BJ (cell line): ENCODE measurements around the gene NLE1. TPM values are rescaled to one million over a fixed set of nuclear protein-coding genes. Genes with fewer than 3 reads are reported as not detected.
A peak's percentile ranks its signal among the peaks of the same experiment; 100 is the strongest.

Source experiments
- CTCF ChIA-PET: fragments of 350-600 bp; formaldehyde crosslinking; extraction: SDS; loops from one replicate; lab custom pipeline; 2021; ENCODE audit warnings: antibody characterized with exemption, inconsistent platforms; lab: Yijun Ruan, JAX
- POLR2A ChIA-PET: fragments of 300-600 bp; sonication (Branson Sonifier 250); formaldehyde crosslinking; extraction: SDS; loops from one replicate; lab custom pipeline; 2021; ENCODE audit warnings: antibody characterized with exemption; lab: Charles Lee
- DNase-seq: peaks from one replicate; pipeline ENCODE4 v3.0.0-alpha.2; 2011; ENCODE audit warnings: low read depth
- H3K27me3 ChIP-seq: 2 replicates; pipeline ENCODE4 v1.6.0; 2011; ENCODE audit warnings: low read length; ENCODE audit not compliant: control insufficient read depth, insufficient read depth
- H3K36me3 ChIP-seq: 2 replicates; pipeline ENCODE4 v1.5.1; 2011; ENCODE audit warnings: low read length; ENCODE audit not compliant: control insufficient read depth, insufficient read depth
- H3K4me3 ChIP-seq: 2 replicates; pipeline ENCODE4 v1.5.1; 2011; ENCODE audit warnings: low read depth, mild to moderate bottlenecking, control low read depth, low read length
- polyA plus RNA-seq: library from polyadenylated mRNA; depleted of rRNA; stranded (reverse); fragments of >200 nt; gene quantifications from 2 replicates; pipeline ENCODE4 v1.2.3, GENCODE V29; 2011
- TF ChIP-seq, protein P1 (sequence below): IDR thresholded peaks from 2 replicates; pipeline ENCODE4 v1.5.1; 2011; ENCODE audit warnings: low read depth, mild to moderate bottlenecking, control low read depth, inconsistent platforms, low read length, moderate library complexity; ENCODE audit not compliant: insufficient read depth

Gene NLE1
- polyA plus RNA-seq, 1 experiment: 14.9 TPM

DNA sequence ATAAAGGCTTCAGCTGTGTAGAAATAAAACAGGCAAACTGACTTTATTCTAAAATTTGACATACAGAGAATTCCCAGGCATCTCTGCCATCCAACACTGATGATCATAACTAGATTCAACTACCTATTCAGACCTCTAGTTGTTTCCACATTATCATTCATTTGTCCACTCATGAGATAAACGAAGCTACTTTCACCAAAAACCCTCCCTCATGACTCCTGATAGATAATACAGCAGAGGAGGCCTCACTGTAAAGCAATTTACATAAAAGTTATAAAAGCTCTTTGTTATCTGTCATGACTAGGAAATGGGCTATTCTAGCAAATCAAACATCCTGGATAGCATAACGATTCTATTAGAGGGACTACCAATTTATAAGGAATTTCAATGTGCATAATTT, 59.0 kb downstream of the NLE1 start:
- no peaks in the 10 kb centered on the region for H3K27me3 ChIP-seq
- TF ChIP-seq, protein P1, sequence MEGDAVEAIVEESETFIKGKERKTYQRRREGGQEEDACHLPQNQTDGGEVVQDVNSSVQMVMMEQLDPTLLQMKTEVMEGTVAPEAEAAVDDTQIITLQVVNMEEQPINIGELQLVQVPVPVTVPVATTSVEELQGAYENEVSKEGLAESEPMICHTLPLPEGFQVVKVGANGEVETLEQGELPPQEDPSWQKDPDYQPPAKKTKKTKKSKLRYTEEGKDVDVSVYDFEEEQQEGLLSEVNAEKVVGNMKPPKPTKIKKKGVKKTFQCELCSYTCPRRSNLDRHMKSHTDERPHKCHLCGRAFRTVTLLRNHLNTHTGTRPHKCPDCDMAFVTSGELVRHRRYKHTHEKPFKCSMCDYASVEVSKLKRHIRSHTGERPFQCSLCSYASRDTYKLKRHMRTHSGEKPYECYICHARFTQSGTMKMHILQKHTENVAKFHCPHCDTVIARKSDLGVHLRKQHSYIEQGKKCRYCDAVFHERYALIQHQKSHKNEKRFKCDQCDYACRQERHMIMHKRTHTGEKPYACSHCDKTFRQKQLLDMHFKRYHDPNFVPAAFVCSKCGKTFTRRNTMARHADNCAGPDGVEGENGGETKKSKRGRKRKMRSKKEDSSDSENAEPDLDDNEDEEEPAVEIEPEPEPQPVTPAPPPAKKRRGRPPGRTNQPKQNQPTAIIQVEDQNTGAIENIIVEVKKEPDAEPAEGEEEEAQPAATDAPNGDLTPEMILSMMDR: no peak
- no peak for DNase-seq
- CTCF ChIA-PET: interaction anchor here (0.6 to 1.6 kb wide), 2 partner anchors 15 to 17 kb away, joined by 3 to 4 read pairs; no protein-coding TSS in a partner anchor
- POLR2A ChIA-PET: no interaction called here
- no peaks in the 10 kb centered on the region for H3K36me3 ChIP-seq
- no peak overlapping the region for H3K4me3 ChIP-seq

DNA sequence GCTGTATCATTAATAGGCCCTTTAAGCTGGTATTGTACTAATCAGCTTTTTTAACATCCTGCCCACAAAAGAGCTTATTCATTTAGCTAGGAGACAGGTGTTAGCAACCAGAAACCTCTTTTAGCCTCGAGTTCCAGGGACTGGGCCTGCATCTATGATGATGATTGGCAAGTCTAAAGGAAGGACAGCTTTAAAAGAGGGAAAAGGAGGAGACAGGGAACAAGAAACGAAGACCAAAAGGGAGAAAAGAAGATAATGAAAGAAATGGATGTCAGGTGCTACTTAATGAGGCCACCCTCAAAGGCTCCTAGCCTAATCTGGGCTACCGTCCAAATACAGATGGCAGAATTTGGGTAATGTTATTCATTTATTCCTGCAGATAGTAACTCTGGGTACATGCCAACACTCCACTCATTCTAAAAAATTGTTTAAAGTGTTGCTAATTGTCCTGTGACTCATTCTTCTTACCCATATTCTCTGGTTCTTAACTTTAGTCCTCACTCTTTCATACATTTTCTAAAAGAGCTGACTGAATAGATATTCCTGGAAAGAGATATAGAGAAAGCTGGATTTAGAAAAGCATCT, 59.9 kb downstream of the NLE1 start:
- Histone ChIP-seq H3K36me3 (no peaks in the 10 kb centered on the region), H3K27me3 (no peaks in the 10 kb centered on the region), H3K4me3 (no peak overlapping the region)
- POLR2A ChIA-PET: no interaction called here
- DNase-seq: peak; percentile 74
- CTCF ChIA-PET: interaction anchor here (0.9 to 1.6 kb wide), 2 partner anchors 14 to 18 kb away, joined by 3 to 4 read pairs; no protein-coding TSS in a partner anchor
- TF ChIP-seq, protein P1: no peak

DNA sequence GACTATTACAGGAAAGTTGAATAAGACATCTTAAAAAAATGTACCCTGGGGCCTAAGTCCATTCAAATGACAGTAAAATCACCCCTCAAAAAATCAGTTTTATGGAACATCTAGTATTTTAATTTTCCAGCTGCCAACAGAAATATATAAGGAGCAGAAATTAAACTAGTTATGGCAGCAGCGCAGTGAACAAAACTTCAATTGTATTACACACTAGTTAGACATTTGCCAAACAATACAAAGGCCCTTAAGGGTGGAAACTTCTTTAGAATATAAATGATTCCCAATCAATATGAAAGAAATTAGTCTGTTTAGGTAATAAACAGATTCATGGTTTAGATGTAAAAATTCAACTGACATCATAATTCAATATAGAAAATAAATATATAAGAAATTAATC, 60.5 kb downstream of the NLE1 start:
- no peaks in the 10 kb centered on the region for H3K27me3 ChIP-seq
- ChIA-PET POLR2A (no interaction called here), CTCF (interaction anchor here (0.6 to 1.6 kb wide), 2 partner anchors 13 to 920 kb away, joined by 3 to 4 read pairs; no protein-coding TSS in a partner anchor)
- TF ChIP-seq, protein P1: no peak
- DNase-seq: no peak
- H3K4me3 ChIP-seq: no peak overlapping the region
- H3K36me3 ChIP-seq: no peaks in the 10 kb centered on the region

DNA sequence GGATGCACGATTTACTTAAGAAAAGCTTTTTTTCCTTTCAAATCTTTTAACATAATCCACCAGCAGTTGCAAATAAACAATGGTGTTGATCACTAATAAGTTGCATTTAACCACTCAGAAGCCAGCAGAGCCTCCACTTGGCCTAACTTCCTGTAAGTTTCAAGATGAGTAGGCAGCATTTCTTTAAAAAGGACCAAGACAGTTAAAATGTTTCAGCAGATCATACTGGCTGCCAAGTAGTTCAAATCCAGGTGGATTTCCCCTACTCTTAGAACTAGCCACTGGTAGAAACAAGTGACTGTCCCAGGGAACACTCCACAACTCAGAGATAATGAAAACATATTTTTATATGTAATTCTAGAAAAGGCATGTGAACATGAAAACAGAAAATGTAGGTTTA, 61.6 kb downstream of the NLE1 start:
- CTCF ChIA-PET: interaction anchor here (1.4 kb wide), 1 partner anchor 11 kb away, joined by 3 read pairs; no protein-coding TSS in a partner anchor
- Histone ChIP-seq H3K4me3 (no peak overlapping the region), H3K27me3 (no peaks in the 10 kb centered on the region), H3K36me3 (no peaks in the 10 kb centered on the region)
- POLR2A ChIA-PET: no interaction called here
- TF ChIP-seq, protein P1: no peak
- no peak for DNase-seq

DNA sequence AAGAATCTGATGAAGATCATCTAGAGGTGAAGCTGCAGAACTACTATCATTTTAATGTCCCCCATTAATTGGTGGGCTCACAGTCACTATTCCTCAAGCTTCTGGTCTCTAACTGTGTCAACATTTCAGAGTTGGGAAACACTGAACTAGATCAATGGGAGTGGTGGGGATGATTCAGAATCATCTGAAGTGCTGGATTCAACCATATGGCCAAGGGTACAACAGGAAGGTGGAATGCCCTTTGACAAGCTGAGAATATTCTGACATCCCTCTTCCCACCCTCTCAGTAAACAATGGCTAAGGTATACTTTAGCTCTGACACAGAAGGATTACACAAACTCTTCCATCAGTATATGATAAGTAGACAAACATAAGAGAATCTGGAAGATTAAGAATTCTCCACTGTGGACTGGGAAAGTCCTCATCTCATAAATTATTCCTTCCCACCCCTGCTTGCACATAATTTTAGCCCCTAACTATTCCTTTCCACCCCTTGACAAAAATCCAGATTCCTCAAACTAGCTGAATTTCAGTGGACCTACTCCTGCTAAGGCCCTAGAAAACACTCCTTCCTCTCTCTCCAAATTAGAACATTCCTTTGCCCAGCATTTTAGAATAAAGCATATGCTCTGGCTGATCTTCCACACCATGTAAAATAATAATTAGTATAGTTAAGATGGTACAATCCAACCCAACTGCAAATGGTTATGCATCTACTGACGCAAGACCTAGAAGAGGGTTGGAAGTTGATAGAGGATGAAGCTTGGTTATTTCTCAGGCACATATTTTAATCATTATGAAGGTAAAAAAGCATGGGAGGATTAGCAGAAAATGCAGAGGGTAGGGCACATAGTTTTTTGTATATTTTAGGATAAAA, 62.3 kb downstream of the NLE1 start:
- no peaks in the 10 kb centered on the region for H3K36me3 ChIP-seq
- ChIA-PET POLR2A (no interaction called here), CTCF (interaction anchor here (0.9 to 1.8 kb wide), 3 partner anchors 9 to 11 kb away, joined by 3 to 5 read pairs (median 3); no protein-coding TSS in a partner anchor)
- no peak overlapping the region for H3K4me3 ChIP-seq
- no peaks in the 10 kb centered on the region for H3K27me3 ChIP-seq
- TF ChIP-seq, protein P1: no peak
- DNase-seq: no peak
